NCI-H1105 treated with DMSO at 0.1 percent for 48 hours (cell line): Measurements from ENCODE around the gene GCFC2.
A peak's percentile ranks its signal among the peaks of the same experiment; 100 is the strongest.
"Not testable (repeated sequence)": the region's sequence is repeated elsewhere in the genome, so short reads cannot be mapped to it uniquely, and the experiment has no call there.

Source experiments
- DNase-seq: peaks from one replicate; lab custom pipeline; 2025; lab: John Stamatoyannopoulos, UW

Gene GCFC2

GRCh38 chr2:75679556-75679955 is 31.2 kb downstream of the GCFC2 start:
- DNase-seq, result no peak

GRCh38 chr2:75676464-75676863 is 34.3 kb downstream of the GCFC2 start:
- DNase-seq, result no peak

- no peak for DNase-seq
Measured at GRCh38 chr2:75675908-75676307, 34.8 kb downstream of the GCFC2 start.

GRCh38 chr2:75675423-75675822 is 35.3 kb downstream of the GCFC2 start:
- not testable (repeated sequence) for DNase-seq

- DNase-seq, result no peak
Measured at GRCh38 chr2:75667884-75668283, 42.8 kb downstream of the GCFC2 start.

GRCh38 chr2:75666911-75667310 is 43.8 kb downstream of the GCFC2 start:
- no peak for DNase-seq

GRCh38 chr2:75657798-75658197 is 52.9 kb downstream of the GCFC2 start:
- DNase-seq, result no peak

- DNase-seq, result no peak
Measured at GRCh38 chr2:75656563-75656962, 54.2 kb downstream of the GCFC2 start.

- no peak for DNase-seq
Measured at GRCh38 chr2:75655861-75656260, 54.9 kb downstream of the GCFC2 start.

- no peak for DNase-seq
Measured at GRCh38 chr2:75654012-75654411, 56.7 kb downstream of the GCFC2 start.

GRCh38 chr2:75647771-75648170 is 62.9 kb downstream of the GCFC2 start:
- no peak for DNase-seq

GRCh38 chr2:75646583-75647425 is 63.9 kb downstream of the GCFC2 start, which contains the start of gene MRPL19:
Gene MRPL19, plus strand, starts transcription at chr2:75646783. Its CDS starts 25 bp downstream, at chr2:75646808.
- peak; percentile 82 for DNase-seq

- no peak for DNase-seq
Measured at GRCh38 chr2:75646090-75646582, 64.6 kb downstream of the GCFC2 start.

GRCh38 chr2:75645643-75646042 is 65.1 kb downstream of the GCFC2 start:
- no peak for DNase-seq

- DNase-seq, result no peak
Measured at GRCh38 chr2:75643980-75644379, 66.7 kb downstream of the GCFC2 start.

- no peak for DNase-seq
Measured at GRCh38 chr2:75641587-75641986, 69.1 kb downstream of the GCFC2 start.

- peak; percentile 27 for DNase-seq
Measured at GRCh38 chr2:75640621-75641121, 70.0 kb downstream of the GCFC2 start.

- no peak for DNase-seq
Measured at GRCh38 chr2:75637568-75637967, 73.1 kb downstream of the GCFC2 start.

GRCh38 chr2:75634945-75635344 is 75.8 kb downstream of the GCFC2 start:
- no peak for DNase-seq

GRCh38 chr2:75633620-75634019 is 77.1 kb downstream of the GCFC2 start:
- no peak for DNase-seq

- no peak for DNase-seq
Measured at GRCh38 chr2:75632813-75633212, 77.9 kb downstream of the GCFC2 start.

GRCh38 chr2:75632091-75632701 is 78.5 kb downstream of the GCFC2 start:
- DNase-seq, result no peak

- DNase-seq, result peak; percentile 56
Measured at GRCh38 chr2:75627902-75628504, 82.7 kb downstream of the GCFC2 start.
